ENCODE results near the gene NR1H4. TPM values are rescaled to one million over a fixed set of nuclear protein-coding genes. Genes with fewer than 3 reads are reported as not detected.
A peak's percentile ranks its signal among the peaks of the same experiment; 100 is the strongest.

NR1H4 gene
- total and polyA plus RNA-seq, 9 of the 15 experiments (the other 6 are each of a cell fraction or from before 2014, with no cell fraction given) = 0.03 TPM; not detected in 8

- TF ChIP-seq DEAF1 (CRISPR knock-in tag; IDR thresholded peaks at IDR 0.05) = peak; percentile 92
- TF ChIP-seq POLR3G (IDR thresholded peaks at IDR 0.05; ENCODE audit: extremely low read depth, insufficient read length, insufficient replicate concordance) = no peak
- TF ChIP-seq ZNF184 (CRISPR knock-in tag; IDR thresholded peaks at IDR 0.05) = no peak
- 0 out of 2 replicates have a peak, but pooled peaks have one; percentile 48 for TF ChIP-seq ARID3A (IDR thresholded peaks at IDR 0.05; ENCODE audit: borderline replicate concordance, low read depth, low read length)
- TF ChIP-seq FOXK2 (conservative IDR thresholded peaks at IDR 0.05 in 1 of 2, IDR thresholded peaks at IDR 0.05 in 1 of 2; ENCODE audit: low read depth in 2 of 2) = peak; percentile 63 to 72
- no peak for TF ChIP-seq ZBTB12 (CRISPR knock-in tag; IDR thresholded peaks at IDR 0.05)
- TF ChIP-seq POLR2H (tag; IDR thresholded peaks at IDR 0.05; ENCODE audit: low read depth) = no peak
- TF ChIP-seq DACH1 (IDR thresholded peaks at IDR 0.05; ENCODE audit: partially characterized antibody) = no peak
- TF ChIP-seq TEAD2 (tag; IDR thresholded peaks at IDR 0.05) = no peak
- no peak for TF ChIP-seq RCOR1 (IDR thresholded peaks at IDR 0.05; ENCODE audit: borderline replicate concordance in 1 of 2, low read depth in 2 of 2, low read length in 2 of 2)
- TF ChIP-seq THRA (IDR thresholded peaks at IDR 0.05) = no peak
- peak; percentile 89 to 99 (median 91) for TF ChIP-seq CTCF (IDR thresholded peaks at IDR 0.05 in 2 of 3, conservative IDR thresholded peaks at IDR 0.05 in 1 of 3; ENCODE audit: insufficient read depth in 2 of 3, low read depth in 1 of 3, low read length in 3 of 3)
- TF ChIP-seq RB1 (IDR thresholded peaks at IDR 0.05; ENCODE audit: low read depth) = peak; percentile 42; the same call in 1 of the 2 replicates
- TF ChIP-seq TAF1 (IDR thresholded peaks at IDR 0.05; ENCODE audit: control insufficient read depth, extremely low read depth, insufficient read depth, low read length, severe bottlenecking) = no peak
- TF ChIP-seq ZMIZ1 (IDR thresholded peaks at IDR 0.05; ENCODE audit: low read depth in 2 of 2, low read length in 2 of 2) = no peak
Measured at GRCh38 chr12:100554608-100555077, 81.0 kb downstream of the NR1H4 start (continued).

All from K562 (cell line).